NB4 (cell line): ENCODE measurements around the gene HSD17B1.
"Not testable (repeated sequence)": the region's sequence is repeated elsewhere in the genome, so short reads cannot be mapped to it uniquely, and the experiment has no call there.

Experiments
- DNase-seq: peaks from one replicate; pipeline ENCODE4 v3.0.0; 2010; ENCODE audit warnings: low read depth
- H3K4me3 ChIP-seq: one replicate; pipeline ENCODE4 v1.5.1; 2011; ENCODE audit warnings: mild to moderate bottlenecking, low read depth, low read length, moderate library complexity
- MYC ChIP-seq: IDR thresholded peaks from 2 replicates; pipeline ENCODE4 v1.6.1; 2011; ENCODE audit warnings: low read depth, low read length
- POLR2A ChIP-seq: IDR thresholded peaks from 2 replicates; pipeline ENCODE4 v1.6.1; 2011; ENCODE audit warnings: mild to moderate bottlenecking; ENCODE audit not compliant: insufficient read length; ENCODE audit errors: extremely low read depth
- TF ChIP-seq, protein P1 (sequence below): IDR thresholded peaks from one replicate; pipeline ENCODE4 v1.5.1; 2012; ENCODE audit warnings: low read depth, low read length
- TF ChIP-seq, protein P2 (sequence below): IDR thresholded peaks from 2 replicates; pipeline ENCODE4 v1.6.1; 2011; ENCODE audit warnings: low read depth, low read length

HSD17B1 gene, protein sequence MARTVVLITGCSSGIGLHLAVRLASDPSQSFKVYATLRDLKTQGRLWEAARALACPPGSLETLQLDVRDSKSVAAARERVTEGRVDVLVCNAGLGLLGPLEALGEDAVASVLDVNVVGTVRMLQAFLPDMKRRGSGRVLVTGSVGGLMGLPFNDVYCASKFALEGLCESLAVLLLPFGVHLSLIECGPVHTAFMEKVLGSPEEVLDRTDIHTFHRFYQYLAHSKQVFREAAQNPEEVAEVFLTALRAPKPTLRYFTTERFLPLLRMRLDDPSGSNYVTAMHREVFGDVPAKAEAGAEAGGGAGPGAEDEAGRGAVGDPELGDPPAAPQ

DNA sequence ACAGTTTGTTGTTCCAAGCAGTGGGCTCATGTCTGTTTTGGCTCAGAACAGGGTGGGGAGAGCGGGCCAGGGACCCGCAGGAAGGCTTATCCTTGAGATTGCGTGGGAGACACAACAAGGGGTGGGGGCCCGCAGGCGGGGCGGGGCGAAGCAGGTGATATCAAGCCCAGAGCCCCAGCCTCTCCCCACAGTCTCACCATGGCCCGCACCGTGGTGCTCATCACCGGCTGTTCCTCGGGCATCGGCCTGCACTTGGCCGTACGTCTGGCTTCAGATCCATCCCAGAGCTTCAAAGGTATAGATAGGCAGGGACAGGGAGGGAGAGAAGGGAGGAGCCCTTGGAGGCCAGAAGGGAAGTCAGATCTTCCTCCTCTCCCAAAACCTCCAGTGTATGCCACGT, at the start of gene HSD17B1:
Gene HSD17B1, plus strand, starts transcription at position 188 of the 400 bp plus-strand sequence. Its CDS starts 11 bp downstream, at position 199.
- DNase-seq, H3K4me3 ChIP-seq: not testable (repeated sequence)

DNA sequence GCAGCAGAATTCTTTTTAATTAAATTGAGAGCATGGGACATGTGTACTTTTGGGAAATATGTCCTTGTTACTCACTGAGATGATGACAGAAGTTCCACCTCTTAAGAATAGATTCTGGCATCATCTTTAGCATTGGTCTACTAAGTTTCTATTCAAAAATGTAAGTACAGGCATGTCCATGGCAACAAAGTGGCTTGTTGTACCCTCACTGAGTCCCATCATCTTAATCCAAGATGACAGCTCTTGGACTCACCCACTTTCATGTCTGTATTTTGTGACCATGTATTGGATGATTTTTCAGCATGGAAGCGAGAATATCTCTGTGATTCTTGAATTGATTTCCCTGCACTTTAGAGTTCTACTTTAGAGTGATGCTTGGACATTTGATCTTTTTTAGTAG, 49.8 kb upstream of the HSD17B1 start:
- H3K4me3 ChIP-seq: no peak overlapping the region
- no peak for TF ChIP-seq MYC
- TF ChIP-seq, protein P1, sequence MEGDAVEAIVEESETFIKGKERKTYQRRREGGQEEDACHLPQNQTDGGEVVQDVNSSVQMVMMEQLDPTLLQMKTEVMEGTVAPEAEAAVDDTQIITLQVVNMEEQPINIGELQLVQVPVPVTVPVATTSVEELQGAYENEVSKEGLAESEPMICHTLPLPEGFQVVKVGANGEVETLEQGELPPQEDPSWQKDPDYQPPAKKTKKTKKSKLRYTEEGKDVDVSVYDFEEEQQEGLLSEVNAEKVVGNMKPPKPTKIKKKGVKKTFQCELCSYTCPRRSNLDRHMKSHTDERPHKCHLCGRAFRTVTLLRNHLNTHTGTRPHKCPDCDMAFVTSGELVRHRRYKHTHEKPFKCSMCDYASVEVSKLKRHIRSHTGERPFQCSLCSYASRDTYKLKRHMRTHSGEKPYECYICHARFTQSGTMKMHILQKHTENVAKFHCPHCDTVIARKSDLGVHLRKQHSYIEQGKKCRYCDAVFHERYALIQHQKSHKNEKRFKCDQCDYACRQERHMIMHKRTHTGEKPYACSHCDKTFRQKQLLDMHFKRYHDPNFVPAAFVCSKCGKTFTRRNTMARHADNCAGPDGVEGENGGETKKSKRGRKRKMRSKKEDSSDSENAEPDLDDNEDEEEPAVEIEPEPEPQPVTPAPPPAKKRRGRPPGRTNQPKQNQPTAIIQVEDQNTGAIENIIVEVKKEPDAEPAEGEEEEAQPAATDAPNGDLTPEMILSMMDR: no peak
- TF ChIP-seq, protein P2, sequence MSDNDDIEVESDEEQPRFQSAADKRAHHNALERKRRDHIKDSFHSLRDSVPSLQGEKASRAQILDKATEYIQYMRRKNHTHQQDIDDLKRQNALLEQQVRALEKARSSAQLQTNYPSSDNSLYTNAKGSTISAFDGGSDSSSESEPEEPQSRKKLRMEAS: no peak
- DNase-seq: no peak

DNA sequence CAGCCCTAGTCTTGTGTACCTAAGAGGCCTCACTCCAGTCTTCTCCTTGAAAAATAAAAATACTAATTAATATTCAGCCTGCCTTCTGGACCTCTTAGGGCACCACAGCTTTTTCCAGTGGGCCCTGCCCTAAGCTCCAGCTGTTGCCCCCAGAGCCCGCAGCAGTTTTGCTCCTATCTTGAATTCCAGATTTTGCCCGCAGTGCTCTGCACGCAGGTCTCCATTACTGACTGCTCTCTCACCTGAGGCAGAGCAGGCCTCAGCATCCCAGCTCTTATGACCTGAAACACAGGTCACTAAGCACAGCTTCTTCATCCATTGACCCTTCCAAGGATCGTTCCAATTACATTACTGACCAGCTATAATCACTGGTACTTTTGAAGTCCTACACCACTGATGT, 45.1 kb upstream of the HSD17B1 start:
- no peak overlapping the region for H3K4me3 ChIP-seq
- TF ChIP-seq POLR2A (no peak), MYC (no peak)
- TF ChIP-seq, protein P1: no peak
- TF ChIP-seq, protein P2: no peak
- no peak for DNase-seq

DNA sequence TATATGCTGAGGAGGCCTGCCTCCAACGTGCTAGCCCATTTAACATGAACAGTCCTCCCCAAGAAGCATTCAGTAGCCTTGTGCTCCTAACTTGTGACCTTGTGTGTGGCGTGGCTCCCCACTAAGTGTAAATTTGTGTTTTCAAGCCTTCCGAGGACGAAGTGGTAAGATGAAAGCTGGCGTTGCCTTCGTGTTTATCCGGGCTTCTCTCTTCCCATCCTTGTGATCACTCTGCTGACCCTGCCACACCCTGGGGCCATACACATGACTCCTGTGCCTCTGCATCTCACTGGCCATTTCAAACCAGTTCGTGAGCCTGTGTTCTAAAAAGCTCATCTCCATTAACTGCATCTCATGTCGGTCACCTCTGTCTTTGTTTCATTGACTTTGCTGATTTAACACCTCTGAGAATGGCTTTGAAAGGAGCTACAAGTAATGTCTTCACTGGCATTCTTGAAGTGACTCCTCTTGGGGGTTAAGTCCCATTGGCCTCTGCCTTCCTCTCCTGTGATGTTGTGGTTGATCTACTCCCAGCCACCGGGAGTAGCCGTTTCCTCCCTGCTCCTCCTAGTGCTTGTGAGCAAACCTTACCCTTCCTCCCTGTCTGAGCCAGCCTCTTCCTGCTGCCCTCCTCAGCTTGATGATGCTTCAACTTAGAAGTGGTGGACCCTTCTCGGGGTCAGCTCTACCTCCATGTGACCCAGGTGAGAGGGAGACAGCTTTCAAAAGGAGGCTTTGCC, 44.1 kb upstream of the HSD17B1 start:
- H3K4me3 ChIP-seq: no peak overlapping the region
- TF ChIP-seq POLR2A (no peak), MYC (no peak)
- TF ChIP-seq, protein P2: no peak
- TF ChIP-seq, protein P1: no peak
- DNase-seq: no peak

DNA sequence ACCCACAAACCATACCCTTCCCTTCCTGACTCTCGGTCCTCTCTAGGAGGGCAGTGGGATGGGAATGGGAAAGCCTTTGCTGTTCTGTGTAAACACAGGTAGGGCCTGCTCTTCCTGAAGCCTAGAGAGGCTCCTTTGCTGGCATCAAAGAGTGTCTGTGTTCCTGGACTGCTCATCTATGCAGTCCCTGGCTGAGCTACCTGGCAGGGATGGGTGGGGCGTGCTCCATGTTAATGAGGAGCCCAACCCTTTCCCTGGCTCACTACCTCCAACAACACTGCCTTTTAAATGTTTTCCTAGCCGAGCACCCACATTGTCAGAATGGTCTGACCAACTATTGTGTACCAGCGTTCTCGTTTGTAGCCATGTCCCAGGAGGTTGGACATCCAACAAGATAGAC, 43.3 kb upstream of the HSD17B1 start:
- TF ChIP-seq MYC (no peak), POLR2A (no peak)
- TF ChIP-seq, protein P2: no peak
- no peak for DNase-seq
- H3K4me3 ChIP-seq: no peak overlapping the region

DNA sequence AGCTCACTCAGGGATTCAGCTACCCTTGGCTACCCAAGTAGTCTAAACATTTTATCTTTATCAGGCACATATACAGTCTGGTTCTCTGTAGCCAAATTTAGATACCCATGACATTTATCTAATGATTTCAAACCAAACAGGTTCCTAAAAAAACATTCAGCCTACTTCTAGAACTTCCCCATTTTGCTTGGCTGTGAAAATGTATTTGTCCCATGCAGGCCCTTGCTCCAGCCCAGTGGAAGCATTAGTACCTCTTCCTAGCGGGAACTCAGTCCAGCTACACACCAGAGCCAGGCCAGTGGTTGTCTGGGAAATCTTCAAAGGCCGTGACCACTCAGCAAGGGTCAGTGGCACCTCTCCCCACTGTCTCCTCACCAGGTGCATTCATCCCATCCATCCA, 42.9 kb upstream of the HSD17B1 start:
- TF ChIP-seq MYC (no peak), POLR2A (no peak)
- TF ChIP-seq, protein P2: no peak
- TF ChIP-seq, protein P1: no peak
- DNase-seq: no peak
- H3K4me3 ChIP-seq: no peak overlapping the region
